Stimulated activated CD4-positive, alpha-beta T cell treated with anti-CD3 and anti-CD28 coated beads, Interleukin-12 subunit alpha, Interleukin-12 subunit beta, amount 100 ng/mL, for 24 hours (primary cell): ENCODE data around the gene ZNF593OS.

Source experiments
- DNase-seq, 2 experiments: peaks; one replicate each; pipeline ENCODE4 v3.0.0-alpha.2; 2020; ENCODE audit warnings: low read depth in 2 of 2

ZNF593OS gene

GRCh38 chr1:26126321-26127084 lies 45.1 kb downstream of the ZNF593OS start:
- no peak for DNase-seq

- DNase-seq, result no peak
Measured at GRCh38 chr1:26125946-26126320, 45.7 kb downstream of the ZNF593OS start.

DNA sequence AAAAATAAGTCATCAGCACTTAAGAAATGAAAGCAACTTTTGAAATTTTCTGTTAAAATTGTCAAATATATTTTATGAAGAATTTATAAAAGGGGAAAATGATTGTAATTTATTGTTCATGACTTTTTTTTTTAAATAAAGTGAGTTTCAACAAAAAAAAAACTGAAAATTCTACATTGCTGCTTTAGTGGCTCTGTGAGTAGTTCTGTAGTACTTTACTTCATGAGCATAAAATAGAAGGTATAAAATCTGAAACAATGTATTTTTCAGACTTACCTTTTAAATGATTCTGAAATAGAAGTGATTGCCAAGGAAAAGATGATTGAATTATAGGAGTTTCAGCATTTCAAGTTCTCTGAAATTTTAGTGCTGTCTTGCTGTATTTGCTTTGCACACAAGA lies 46.2 kb downstream of the ZNF593OS start:
- no peak for DNase-seq

DNA sequence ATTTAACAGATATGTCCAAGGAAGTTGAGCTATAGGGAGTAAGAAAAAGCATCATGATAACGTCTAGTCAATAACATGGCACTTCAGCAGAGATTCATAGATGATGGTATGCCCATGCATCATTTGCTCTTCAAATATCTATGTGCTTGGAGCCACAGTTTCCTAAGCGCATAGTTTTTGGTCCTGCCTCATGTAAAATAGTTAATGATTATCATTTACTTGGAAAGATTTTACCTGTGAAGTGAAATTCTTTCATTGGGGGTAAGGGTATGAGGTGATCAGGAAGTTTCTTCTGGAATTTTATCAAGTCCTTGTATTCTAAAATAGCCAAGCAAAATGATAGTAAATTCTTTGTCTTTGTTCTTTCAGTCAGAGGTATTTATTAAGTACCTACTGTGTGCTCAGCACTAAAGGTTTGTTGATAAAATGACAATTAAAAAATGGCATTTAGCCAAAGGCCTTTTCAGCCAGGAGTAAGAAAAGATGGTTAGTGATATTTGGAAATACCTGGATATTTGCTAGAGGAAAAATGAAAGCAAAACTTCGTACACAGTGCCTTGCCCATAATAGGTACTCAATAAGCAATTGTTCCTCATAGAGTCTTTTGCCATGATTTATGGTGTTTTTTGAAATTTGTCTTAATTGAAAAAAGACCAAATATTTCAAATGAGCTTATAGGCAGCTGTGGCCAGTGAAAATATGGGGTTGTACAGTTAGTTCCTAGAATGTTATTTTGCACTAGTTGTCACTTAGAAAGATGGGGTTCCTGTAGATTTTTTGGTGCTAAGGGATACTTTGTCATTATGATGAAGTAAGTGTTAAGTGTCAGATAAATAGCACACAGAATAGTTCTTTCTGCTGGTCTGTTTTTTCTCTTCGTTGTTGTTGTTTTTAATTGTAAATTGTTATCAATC lies 47.0 kb downstream of the ZNF593OS start:
- DNase-seq, result no peak

- no peak for DNase-seq
Measured at GRCh38 chr1:26122988-26123973, 48.4 kb downstream of the ZNF593OS start.

- no peak for DNase-seq
Measured at GRCh38 chr1:26121854-26122773, 49.5 kb downstream of the ZNF593OS start.

- DNase-seq, result no peak
Measured at GRCh38 chr1:26119892-26120608, 51.6 kb downstream of the ZNF593OS start.
